Mammary epithelial cell (primary cell): ENCODE results near the gene HNRNPC.

Experiments
- CTCF ChIP-seq, 2 donors: IDR thresholded peaks in 1 of 2; conservative IDR thresholded peaks in 1 of 2; 2 replicates each; pipeline ENCODE4 v1.5.1; 2011 to 2012; ENCODE audit warnings: inconsistent platforms in 2 of 2, low read length in 2 of 2, mild to moderate bottlenecking in 2 of 2, control low read depth in 1 of 2, low read depth in 1 of 2; ENCODE audit not compliant: insufficient read depth in 1 of 2; ENCODE audit errors: extremely low read depth in 1 of 2
- EZH2 ChIP-seq: IDR thresholded peaks from 2 replicates; pipeline ENCODE4 v1.6.1; 2012; ENCODE audit warnings: low read length, inconsistent platforms, borderline replicate concordance

- TF ChIP-seq CTCF (conservative IDR thresholded peaks at IDR 0.05 in 1 of 2, IDR thresholded peaks at IDR 0.05 in 1 of 2; ENCODE audit: extremely low read depth in 1 of 2, insufficient read depth in 1 of 2, low read depth in 1 of 2, low read length in 2 of 2), result no peak
- no peak for TF ChIP-seq EZH2
These were observed 101.2 kb downstream of the HNRNPC start for GRCh38 chr14:21168055-21168454.
